Forelimb muscle (tissue), 1 donor: Measurements from ENCODE around the gene NGLY1. TPM values are rescaled to one million over a fixed set of nuclear protein-coding genes. Genes with fewer than 3 reads are reported as not detected.

Experiments
- DNase-seq: peaks from one replicate; pipeline ENCODE4 v3.0.0-alpha.2; 2013; ENCODE audit warnings: low read depth
- polyA plus RNA-seq: library from polyadenylated mRNA; unstranded; fragments of 120-200 nt; gene quantifications from one replicate; pipeline ENCODE4 v1.2.1, GENCODE V29; 2013; ENCODE audit not compliant: insufficient read length

The NGLY1 gene
- polyA plus RNA-seq, 1 donor = 35.3 TPM

DNA sequence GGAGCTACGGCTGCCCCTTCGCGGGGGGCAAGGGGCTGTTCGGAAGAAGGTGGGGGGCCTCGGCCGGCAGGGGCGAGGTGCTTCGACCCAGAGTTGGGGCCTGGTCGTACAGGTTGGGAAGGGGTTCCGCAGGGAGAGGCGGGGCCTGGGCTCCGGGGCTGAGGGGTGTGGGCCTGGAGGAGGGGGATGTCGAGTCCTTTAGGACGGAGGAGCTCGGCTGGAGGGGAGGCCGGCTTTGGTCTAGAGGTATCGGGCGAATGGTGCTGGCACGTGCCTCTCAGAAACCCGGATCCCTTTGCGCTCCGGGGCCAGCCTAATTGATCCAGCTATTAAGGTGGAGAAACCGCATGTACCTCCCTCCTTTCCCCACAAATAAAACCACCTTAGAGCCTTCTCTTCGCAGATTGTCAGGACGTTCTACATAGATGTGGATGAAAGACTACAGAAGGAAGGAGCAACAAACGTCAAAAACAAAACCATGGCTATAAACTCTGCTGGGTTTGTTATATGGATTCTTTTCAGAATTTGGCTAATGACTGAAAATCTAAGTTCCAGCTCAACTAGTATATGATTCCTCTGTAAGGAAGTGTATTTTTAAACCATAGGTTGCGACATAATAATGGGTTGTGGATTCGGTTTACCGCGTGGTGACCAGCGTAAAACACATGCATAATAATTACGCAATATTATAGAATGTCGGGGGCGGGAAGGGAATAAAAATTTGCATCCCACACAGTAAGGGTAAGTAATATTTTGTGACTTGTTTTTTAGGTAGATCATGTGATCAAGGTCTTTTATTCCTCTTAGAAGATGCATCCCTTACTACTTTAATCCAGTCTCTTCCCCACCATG lies 644 bp upstream of the NGLY1 start:
- DNase-seq = no peak

DNA sequence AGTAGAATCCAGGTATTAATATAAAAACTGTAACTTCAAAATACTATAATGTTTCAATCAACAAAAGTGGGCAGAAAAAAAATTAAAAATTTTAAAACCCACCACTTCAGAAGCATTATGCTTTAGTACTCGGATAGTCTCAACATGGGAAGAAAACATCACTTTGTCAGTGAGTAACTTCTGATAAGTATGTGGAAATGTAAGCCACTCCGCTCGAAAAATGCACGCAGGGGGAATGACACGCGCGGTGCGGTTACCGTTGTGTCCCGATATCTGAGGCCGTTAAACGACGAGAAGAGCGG lies 656 bp downstream of the NGLY1 start:
- no peak for DNase-seq

DNA sequence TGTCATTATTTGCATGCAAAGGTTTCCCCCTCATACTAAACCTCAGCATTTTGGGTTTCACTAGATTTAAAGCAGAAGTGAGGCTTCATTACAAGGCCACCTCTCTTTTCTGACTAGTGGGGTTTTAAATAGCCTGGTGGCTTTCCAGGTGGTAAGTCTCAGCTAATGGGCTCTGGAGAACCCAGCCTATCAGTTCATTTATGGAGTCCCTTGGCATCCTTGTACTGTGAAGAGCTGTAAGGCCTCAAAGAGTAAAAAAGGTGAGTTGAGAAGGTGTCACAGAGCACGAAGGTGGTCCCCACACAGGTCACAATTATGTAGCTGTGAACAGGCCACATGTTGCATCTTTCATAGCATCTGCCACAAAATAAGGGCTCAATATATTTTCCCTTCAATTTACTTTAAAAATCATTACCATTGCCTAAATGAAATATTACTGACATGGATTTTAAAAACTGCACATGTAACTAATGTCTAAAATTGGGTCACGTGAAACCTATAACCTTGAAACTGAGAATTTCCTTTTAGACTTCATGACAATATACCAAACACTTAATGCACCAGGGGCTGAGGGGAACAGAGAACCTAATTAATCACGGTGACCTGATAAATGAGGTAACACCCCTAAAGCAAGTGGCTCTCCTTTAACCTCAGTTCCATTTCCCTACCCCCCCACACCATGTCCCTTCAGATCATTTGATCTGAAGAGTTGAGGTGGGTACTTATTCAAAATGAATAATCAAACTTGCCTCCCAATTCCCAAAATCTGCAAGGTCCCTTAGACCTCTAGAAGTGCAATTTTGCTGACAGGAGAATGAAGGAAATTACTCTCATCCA lies 1.3 kb downstream of the NGLY1 start:
- DNase-seq = no peak

DNA sequence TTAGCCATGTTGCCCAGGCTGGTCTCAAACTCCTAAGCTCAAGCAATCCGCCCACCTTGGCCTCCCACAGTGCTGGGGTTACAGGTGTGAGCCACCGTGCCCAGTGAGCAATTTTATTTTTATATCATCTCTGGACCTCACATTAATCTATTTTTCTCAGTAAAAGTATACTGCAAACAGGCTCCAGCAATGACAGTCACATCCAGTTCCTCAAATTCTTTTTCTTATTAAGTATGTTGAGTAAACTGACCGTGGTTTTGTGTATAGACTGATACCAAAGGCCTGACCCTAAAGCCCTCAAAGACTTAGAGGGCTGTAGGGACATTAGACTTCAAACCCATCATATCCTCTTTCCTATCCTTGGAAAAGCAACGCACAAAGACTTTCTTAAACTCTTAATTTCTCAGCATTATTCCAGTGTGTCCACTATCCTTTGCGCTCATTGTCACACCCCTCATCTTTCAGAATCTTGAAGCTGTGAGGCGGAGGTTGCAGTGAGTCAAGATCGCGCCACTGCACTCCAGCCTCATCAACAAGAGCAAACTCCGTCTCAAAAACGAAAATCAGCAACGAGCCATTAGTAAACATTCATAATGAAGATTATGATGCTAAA lies 2.0 kb downstream of the NGLY1 start:
- DNase-seq = no peak

DNA sequence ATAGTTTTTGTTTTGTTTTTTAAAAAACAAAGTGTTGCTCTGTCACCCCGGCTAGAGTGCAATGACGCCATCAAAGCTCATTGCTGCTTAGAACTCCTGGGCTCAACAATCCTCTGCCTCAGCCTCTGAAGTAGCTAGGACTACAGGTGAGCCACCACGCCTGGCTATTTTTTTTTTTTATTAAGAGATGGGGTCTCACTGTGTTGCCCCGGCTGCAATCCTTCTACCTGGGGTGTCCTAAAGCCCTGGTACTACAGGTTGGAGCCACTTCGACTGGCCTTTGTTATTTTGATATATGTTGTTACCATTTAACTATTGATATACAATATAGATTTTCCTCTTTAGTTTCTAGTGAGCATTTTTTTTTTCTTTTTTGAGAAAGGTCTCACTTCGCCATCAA lies 2.6 kb downstream of the NGLY1 start:
- DNase-seq = no peak

DNA sequence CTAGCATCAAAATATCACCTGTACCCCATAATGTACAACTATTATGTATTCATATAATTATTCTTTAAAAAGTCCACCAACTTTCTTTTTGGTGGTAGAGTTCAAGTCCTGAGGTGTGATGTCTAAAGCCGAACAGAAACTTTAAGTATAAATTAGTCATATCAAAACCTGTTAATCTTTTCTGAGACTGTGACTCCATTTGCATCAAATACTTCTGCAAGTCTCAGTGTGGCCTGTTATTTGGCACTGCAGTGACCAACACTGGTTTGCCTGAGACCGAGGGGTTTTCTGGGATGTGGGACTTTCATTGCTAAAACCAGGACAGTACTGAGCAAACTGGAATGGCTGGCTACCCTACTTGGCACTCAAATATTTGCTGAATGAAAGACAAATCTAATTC lies 7.3 kb downstream of the NGLY1 start:
- DNase-seq = no peak

DNA sequence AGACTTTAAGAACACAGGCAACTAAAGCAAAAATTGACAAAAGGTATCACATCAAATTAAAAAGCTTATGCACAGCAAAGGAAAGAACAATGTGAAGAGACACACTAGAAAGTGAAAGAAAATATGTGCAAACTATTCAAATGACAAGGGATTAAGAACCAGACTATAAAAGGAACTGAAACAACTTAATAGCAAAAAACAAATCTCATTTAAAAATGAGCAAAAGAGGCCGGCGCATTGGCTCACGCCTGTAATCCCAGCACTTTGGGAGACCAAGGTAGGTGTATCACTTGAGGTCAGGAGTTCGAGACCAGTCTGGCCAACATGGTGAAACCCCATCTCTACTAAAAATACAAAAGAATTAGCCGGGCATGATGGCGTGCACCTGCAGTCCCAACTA lies 14.4 kb downstream of the NGLY1 start:
- no peak for DNase-seq

DNA sequence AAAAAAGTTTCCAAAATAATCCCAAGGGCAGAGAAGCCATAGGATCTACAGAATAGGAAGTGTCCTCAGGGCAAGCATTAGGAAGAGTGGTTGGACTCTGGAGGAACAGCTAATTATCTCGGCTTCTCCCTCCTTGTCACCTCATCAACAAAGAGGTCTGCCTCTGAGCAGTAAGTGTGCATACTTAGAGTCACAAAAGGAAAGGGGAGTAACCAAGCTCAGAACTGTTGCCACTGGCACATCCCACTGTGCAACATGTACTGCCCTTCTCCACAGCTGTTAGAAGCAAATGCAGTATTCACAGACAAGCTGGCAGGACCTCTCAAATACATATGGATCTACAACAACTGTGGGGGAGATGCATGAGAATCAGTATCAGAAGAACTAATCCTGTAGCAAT lies 31.5 kb downstream of the NGLY1 start:
- DNase-seq = no peak

DNA sequence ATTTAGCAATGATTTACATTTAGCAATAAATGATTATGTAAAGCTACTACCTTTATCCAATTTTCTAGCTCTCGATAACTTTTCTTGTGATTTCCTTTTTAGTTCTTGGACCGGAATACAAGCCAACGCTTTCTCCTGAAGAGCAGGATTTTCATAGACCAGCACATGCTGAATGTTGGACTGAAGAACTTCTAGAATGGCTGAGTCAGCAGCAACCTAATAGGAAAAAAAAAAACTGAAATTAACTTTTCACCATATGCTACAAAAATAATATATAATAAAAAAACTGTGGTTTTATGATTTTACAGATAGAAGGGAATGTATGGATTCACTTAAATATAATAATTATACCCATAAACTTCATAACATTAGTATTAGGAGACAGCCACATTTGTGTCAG lies 32.2 kb downstream of the NGLY1 start:
- no peak for DNase-seq

DNA sequence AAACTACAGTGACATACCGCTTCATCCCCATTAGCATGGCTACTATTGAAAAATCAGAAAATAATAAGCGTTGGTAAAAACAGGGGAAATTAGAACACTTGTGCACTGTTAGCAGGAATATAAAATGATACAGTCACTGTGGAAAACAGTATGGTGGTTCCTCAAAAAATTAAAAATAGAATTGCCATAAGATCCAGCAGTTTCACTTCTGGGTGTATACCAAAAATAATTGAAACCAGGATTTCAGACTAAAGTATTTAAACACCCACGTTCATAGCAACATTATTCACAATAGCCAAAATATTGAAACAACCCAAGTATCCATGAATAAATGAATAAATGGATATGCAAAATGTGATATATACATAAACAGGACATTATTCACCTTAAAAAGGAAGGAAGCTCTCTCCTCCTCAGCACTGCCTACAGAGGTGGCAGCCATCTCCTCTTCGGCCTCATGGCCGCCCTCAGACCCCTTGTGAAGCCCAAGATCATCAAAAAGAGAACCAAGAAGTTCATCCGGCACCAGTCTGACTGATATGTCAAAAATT lies 34.1 kb downstream of the NGLY1 start:
- no peak for DNase-seq

DNA sequence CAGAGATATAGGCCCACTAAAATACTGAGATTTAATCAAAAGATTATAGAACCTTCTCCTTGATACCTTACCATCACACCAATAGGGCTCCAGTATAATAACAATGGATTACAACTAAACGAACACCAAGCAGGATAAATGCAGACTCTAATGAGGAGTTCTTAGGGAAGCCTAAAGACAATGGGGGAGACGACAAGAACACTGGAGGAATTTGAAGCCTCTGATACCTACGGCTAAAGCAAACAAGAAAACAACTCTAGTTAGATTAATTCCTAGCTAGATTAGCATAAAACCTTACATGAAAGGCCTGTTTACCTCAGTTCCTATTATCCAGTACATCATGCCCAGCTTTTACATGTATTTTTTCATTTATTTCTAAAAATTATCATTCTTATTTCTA lies 35.1 kb downstream of the NGLY1 start:
- no peak for DNase-seq

DNA sequence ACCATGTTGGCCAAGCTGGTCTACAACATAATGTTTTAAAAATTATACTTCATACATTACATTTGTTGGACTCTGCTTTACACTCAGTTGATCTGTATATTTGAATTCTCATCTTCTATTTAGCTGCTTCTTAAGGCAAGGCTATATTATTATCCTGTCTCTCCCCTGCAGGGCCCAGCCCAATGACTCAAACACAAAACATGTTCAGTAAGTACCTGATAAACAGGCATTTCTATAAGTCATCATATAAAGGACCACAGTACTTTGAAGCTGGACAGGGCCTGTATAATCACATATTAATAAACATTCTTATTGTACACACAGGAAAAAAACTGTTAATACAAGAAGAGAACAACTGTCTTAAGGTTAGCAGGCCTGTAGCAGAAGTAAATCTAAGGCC lies 36.2 kb downstream of the NGLY1 start:
- DNase-seq = no peak

DNA sequence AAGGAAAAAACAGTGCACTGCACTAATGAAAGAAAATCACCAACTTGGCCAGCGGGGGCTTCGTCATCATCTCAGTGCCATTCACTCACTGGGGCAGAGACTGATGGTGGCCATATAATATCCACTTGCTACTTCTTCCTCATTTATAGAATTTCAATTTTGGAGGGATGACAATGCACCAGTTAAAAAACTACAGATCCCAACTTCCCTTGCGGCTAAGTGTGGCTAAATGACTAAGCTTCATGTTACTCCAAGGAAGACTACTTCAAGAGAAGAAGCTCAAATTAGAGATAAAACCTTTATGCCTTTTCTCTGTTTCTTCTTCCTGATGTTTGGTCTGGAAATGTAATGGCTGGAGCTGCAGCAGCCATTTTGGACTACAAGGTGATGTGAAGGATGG lies 38.8 kb downstream of the NGLY1 start:
- DNase-seq = no peak

DNA sequence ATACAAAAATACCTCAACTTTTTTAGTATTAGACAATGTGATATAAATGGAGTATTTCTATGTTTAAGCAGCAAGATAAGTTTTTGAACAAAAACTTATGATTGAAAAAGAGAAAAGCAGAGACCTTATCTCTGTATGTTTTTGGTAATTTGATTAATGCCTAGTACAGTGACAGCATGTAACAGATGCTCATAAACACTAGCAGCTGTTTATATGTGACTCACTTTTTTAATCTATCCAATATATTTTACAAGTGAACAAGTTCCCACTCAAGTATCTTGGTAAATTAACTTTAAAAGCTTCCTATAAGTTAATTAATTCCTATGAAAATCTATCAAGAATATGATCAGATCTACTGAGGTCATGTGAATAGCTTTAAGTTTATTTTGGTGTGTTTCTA lies 55.1 kb downstream of the NGLY1 start:
- no peak for DNase-seq

DNA sequence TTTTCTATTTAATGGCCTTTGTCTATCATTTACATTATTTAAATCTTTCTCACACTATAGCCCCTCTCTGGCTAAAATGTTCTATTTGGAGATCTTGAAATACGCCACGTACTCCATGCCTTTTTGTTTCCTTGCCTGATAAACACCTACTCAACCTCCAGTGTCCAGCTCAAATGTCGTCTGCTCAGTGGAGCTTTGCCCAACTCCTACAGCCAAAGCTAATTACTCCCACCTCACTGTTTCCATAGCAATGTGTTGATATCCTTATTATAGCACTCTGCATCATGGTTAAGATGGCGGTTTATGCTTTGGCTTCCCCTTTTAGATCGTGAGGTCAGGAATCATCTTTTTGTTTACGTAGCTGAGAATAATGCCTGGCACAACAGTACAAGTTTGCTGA lies 55.9 kb downstream of the NGLY1 start:
- DNase-seq = no peak

DNA sequence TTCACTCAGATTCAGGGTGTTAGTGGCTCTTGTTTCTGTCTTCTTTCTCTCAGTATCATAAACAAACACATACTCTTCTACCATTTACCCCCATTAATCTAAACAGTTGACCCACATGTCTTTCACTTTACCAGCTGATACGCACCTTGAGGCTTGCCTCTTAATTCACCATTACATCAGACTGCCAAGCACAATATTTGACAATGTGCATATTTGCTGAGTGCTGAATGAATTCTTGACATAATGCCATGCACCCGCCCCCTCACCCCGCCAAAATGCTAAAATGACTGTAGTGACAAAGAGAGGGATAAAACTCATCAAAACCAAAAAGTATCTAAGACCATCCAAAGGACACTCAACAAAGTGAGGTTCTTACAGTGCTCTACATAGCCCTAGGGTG lies 57.4 kb downstream of the NGLY1 start:
- no peak for DNase-seq

DNA sequence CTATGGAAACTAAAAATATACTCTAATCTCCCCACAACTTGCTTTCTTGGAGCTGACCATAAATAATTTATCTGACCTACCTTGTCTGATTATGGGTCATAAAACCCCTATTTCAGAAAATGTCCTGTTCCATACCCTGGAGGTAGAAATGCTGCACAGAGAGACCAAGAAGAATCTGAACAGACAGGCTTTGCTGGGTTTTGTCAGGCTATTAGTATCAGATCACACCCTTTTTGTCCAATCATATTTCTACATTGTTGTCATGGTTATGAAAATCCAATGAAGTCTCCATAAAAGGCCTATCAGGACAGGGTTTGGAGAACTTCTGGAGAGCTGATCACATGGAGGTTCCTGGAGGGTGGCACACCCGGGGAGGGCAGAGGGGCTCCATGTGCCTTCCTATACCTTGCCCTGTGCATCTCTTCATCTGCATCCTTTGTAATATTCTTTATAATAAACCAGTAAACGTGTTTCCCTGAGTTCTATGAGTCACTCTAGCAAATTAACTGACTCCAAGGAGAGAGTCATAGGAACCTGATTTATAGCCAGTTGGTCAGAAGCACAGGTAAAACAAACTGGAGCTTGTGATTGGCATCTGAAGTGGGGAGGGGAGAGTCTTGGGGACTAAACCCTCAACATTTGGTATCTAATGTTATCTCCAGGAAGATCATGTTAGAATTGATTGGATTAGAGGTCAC lies 58.1 kb downstream of the NGLY1 start:
- DNase-seq = no peak

DNA sequence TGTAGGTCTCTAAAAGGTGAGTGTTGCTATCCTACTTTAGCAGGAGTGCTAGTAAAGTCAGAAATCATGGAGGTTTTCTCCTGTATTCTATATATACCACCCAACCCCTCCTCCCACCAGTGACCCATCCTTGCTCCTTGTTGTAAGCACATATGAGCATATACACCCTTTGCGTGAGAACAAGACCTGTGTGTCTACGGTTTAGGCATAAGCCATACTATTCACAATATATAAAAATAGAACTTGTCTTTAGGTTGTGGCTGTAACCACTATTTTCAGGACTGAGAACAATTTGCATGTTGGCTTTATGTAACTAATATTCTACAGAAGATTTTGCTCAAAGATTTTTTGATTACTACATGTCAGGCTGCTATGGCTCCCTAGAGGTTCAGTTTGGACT lies 59.4 kb downstream of the NGLY1 start:
- no peak for DNase-seq

DNA sequence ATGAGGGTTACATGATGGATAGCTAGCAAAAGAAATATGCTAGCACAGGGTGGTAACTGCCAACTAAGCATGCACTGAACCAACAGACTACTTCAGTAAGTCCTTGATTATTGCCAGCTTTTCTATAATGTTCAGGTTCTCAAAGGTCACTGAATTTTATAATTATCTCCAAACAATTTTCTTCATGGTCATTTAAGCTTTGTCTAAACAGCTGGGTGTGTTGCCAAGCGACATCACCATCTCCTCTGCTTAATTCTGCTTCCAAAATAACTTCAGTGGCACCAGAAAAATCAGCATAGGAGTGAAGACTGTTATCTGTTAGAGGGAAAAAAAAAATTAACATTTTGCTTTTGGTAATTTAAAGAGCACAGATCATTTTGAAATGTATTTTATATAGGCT lies 63.9 kb downstream of the NGLY1 start:
- DNase-seq = no peak

DNA sequence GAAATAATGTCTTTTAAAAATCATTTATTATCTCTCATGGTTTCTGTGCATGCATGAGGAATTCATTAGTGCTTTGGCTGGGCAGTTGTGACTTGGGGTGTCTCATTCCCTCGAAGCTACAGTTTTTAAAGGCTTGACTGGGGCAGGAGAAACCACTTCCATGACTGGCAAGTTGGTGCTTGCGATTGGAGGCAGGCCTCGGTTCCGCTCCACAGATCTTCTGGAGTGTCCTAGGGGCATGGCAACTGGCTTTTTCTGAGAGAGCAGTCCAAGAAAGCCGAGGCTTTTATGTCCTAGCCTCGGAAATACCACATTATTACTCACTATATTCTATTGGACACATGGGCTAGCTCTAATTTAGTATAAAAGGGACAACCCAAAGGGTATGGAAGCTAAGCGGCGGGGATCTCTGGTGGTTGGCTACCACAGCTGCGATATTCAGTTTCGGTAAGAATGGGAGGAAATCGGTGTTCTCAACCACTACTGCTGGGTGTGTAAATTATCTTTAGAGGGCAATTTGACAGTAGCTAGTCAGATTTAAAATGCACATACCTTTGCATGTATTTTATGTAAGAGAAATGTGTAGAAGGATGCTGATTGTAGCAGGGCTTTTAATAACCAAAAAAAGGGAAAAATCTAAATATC lies 69.8 kb downstream of the NGLY1 start:
- DNase-seq = no peak

DNA sequence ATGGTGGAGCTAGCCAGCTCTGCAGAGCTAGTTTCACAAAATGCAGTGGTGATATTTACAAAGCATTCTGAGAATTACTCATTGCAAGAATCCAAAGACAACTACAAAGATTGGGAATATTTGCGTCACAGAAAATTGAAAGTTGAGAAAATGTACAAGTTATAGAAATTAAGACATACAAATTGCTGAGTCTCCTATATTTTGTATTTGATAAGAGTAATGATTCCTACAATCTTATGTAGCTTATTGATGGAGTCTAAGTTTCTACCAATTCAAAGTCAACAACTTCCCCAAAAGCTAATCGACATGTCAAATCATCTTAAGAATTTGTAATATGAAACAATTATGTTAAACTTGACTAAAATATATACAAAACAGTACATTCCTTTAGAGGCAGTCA lies 72.2 kb downstream of the NGLY1 start:
- no peak for DNase-seq

DNA sequence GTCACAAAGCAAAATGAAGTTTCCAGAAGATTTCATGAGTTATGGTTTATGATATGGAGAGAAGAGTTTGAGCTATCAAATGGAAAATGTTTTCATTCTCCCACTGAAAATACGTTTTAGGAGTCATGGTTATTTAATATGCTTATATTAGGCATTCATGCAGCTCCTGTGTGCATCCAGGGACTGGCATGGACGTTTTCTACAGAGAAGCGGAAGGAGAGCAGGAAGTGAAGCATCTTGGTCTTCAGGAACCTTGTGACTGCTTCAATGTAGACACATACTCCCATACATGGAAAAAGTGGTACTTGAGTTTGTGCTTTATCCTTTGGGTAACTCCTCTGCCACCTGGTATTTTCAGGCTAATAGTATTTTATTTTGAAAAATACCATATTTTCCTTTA lies 75.2 kb downstream of the NGLY1 start:
- no peak for DNase-seq
